Measurements from ENCODE around the gene PAQR9. TPM values are rescaled to one million over a fixed set of nuclear protein-coding genes. Genes with fewer than 3 reads are reported as not detected.

The PAQR9 gene
- total and polyA plus RNA-seq, 2 of the 13 experiments (the other 11 are each of a cell fraction or from before 2014, with no cell fraction given), result 3.7 to 10.3 TPM

DNA sequence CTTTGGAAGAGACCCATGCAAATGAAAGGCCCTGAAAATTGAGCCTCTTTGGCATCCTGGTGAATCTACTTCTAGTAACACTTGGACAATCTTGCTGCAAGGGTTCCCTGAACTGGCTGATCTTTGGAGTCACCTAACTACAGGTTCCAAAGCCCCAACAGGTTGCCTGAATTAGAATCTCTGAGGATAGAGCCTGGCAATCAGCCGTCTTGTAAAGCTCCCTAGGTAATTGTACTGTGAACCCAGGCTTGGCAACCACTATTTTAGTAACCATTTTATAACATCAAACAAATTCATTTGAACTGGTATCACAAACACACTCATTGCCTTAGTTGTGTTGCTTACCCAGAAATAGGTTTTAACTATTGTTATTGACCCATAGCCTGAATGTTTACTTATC lies 20.1 kb downstream of the PAQR9 start:
- no peak for ATAC-seq
- Histone ChIP-seq H3K27ac (ENCODE audit: extremely low read length, insufficient read depth, low read length) (peak overlapping the region; percentile 55), H3K36me3 (replicated peaks in 1 of 2; ENCODE audit: control insufficient read depth in 1 of 2, insufficient read depth in 2 of 2, low read length in 2 of 2) (no peaks in the 10 kb centered on the region), H3K79me2 (ENCODE audit: insufficient read depth, low read length) (no peaks in the 10 kb centered on the region), H3K4me1 (ENCODE audit: insufficient read depth, low read length) (peaks cover 72% of the 10 kb centered on the region), H3K9ac (ENCODE audit: insufficient read depth, low read depth, low read length) (no peak overlapping the region), H3K4me2 (ENCODE audit: low read depth, low read length) (no peak overlapping the region), H2AFZ (ENCODE audit: low read length) (no peak overlapping the region), H3K9me3 (ENCODE audit: low read length) (no peaks in the 10 kb centered on the region), H3K27me3 (ENCODE audit: control insufficient read depth in 1 of 2, insufficient read depth in 2 of 2, low read length in 2 of 2) (0 out of 5 replicates have a peak, but pooled peaks cover 0 to 2% of the 10 kb centered on the region in 2 experiments), H4K20me1 (ENCODE audit: insufficient read depth, low read length) (no peaks in the 10 kb centered on the region), H3K4me3 (replicated peaks in 1 of 3; ENCODE audit: insufficient read depth in 1 of 3, low read depth in 2 of 3, low read length in 3 of 3) (no peak overlapping the region)
- BruUV-seq (replicated peaks), result no TSS peak
- intact Hi-C loops (cut with micrococcal nuclease; ENCODE audit: unreplicated experiment), result no loop called here
- CTCF ChIA-PET (ENCODE audit: low intra/inter-chr PET ratio, low total read pairs), result no interaction called here
- WGBS (ENCODE audit: low lambda C conversion rate), result 78% methylated on average over 1 of the region's 1 CpG
- FAIRE-seq, result no peak
- in situ Hi-C loops (cut with HindIII; ENCODE audit: extremely low pct_ligation_motif_present, low pct_unique_long_range_greater_than_20kb), result no loop called here
- DNase-seq (ENCODE audit: low spot score), result no peak
- POLR2A ChIA-PET, result interaction anchor here (3.9 kb wide), 1 partner anchor 18 kb away, joined by 34 read pairs; no protein-coding TSS in a partner anchor
- TF ChIP-seq, protein P1, sequence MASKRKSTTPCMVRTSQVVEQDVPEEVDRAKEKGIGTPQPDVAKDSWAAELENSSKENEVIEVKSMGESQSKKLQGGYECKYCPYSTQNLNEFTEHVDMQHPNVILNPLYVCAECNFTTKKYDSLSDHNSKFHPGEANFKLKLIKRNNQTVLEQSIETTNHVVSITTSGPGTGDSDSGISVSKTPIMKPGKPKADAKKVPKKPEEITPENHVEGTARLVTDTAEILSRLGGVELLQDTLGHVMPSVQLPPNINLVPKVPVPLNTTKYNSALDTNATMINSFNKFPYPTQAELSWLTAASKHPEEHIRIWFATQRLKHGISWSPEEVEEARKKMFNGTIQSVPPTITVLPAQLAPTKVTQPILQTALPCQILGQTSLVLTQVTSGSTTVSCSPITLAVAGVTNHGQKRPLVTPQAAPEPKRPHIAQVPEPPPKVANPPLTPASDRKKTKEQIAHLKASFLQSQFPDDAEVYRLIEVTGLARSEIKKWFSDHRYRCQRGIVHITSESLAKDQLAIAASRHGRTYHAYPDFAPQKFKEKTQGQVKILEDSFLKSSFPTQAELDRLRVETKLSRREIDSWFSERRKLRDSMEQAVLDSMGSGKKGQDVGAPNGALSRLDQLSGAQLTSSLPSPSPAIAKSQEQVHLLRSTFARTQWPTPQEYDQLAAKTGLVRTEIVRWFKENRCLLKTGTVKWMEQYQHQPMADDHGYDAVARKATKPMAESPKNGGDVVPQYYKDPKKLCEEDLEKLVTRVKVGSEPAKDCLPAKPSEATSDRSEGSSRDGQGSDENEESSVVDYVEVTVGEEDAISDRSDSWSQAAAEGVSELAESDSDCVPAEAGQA (IDR thresholded peaks at IDR 0.05; ENCODE audit: low read depth), result no peak
- TF ChIP-seq, protein P1 (CRISPR knock-in tag; IDR thresholded peaks at IDR 0.05; ENCODE audit: borderline replicate concordance), result 0 out of 2 replicates have a peak, but pooled peaks have one; percentile 24
- TF ChIP-seq SOX6 (IDR thresholded peaks at IDR 0.05) (no peak), SOX6 (CRISPR knock-in tag; IDR thresholded peaks at IDR 0.05) (peak; percentile 43; the same call in 1 of the 2 replicates), ZNF552 (CRISPR knock-in tag; IDR thresholded peaks at IDR 0.05; ENCODE audit: borderline replicate concordance) (no peak), ZNF879 (CRISPR knock-in tag; IDR thresholded peaks at IDR 0.05) (no peak), KLF12 (CRISPR knock-in tag; IDR thresholded peaks at IDR 0.05; ENCODE audit: borderline replicate concordance) (0 out of 2 replicates have a peak, but pooled peaks have one; percentile 26), ZNF30 (CRISPR knock-in tag; IDR thresholded peaks at IDR 0.05) (no peak), KLF13 (CRISPR knock-in tag; IDR thresholded peaks at IDR 0.05) (no peak), SOX13 (IDR thresholded peaks at IDR 0.05) (no peak), SOX13 (CRISPR knock-in tag; conservative IDR thresholded peaks at IDR 0.05 in 1 of 2, IDR thresholded peaks at IDR 0.05 in 1 of 2) (peak in 1 of 2 experiments; percentile 65; a peak in 2 of 4 replicates), ATF1 (CRISPR knock-in tag; IDR thresholded peaks at IDR 0.05) (no peak)
- TF ChIP-seq, protein P2, sequence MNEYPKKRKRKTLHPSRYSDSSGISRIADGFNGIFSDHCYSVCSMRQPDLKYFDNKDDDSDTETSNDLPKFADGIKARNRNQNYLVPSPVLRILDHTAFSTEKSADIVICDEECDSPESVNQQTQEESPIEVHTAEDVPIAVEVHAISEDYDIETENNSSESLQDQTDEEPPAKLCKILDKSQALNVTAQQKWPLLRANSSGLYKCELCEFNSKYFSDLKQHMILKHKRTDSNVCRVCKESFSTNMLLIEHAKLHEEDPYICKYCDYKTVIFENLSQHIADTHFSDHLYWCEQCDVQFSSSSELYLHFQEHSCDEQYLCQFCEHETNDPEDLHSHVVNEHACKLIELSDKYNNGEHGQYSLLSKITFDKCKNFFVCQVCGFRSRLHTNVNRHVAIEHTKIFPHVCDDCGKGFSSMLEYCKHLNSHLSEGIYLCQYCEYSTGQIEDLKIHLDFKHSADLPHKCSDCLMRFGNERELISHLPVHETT (CRISPR knock-in tag; conservative IDR thresholded peaks at IDR 0.05), result no peak
- TF ChIP-seq, protein P3, sequence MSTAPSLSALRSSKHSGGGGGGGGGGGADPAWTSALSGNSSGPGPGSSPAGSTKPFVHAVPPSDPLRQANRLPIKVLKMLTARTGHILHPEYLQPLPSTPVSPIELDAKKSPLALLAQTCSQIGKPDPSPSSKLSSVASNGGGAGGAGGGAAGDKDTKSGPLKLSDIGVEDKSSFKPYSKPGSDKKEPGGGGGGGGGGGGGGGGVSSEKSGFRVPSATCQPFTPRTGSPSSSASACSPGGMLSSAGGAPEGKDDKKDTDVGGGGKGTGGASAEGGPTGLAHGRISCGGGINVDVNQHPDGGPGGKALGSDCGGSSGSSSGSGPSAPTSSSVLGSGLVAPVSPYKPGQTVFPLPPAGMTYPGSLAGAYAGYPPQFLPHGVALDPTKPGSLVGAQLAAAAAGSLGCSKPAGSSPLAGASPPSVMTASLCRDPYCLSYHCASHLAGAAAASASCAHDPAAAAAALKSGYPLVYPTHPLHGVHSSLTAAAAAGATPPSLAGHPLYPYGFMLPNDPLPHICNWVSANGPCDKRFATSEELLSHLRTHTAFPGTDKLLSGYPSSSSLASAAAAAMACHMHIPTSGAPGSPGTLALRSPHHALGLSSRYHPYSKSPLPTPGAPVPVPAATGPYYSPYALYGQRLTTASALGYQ (CRISPR knock-in tag; IDR thresholded peaks at IDR 0.05), result no peak
